HUES64 (cell line): ENCODE results near the gene RANBP10.

Experiments
- H3K27ac ChIP-seq: 2 replicates; pipeline ENCODE4 v1.7.0; 2013; ENCODE audit warnings: low read depth, low read length, inconsistent platforms
- H3K27me3 ChIP-seq: 2 replicates; pipeline ENCODE4 v1.6.1; 2013; ENCODE audit warnings: mild to moderate bottlenecking, low read length; ENCODE audit not compliant: insufficient read depth
- H3K36me3 ChIP-seq: 2 replicates; pipeline ENCODE4 v1.6.1; 2013; ENCODE audit warnings: mild to moderate bottlenecking, low read length; ENCODE audit not compliant: insufficient read depth
- H3K4me1 ChIP-seq: 2 replicates; pipeline ENCODE4 v1.6.1; 2013; ENCODE audit warnings: mild to moderate bottlenecking, low read length, moderate library complexity; ENCODE audit not compliant: insufficient read depth
- H3K4me3 ChIP-seq: 2 replicates; pipeline ENCODE4 v1.5.1; 2013; ENCODE audit warnings: mild to moderate bottlenecking, low read length, moderate library complexity
- H3K9ac ChIP-seq: 2 replicates; pipeline ENCODE4 v1.6.1; 2013; ENCODE audit warnings: mild to moderate bottlenecking, low read depth, low read length
- H3K9me3 ChIP-seq: 2 replicates; pipeline ENCODE4 v1.6.1; 2013; ENCODE audit warnings: low read depth, low read length; ENCODE audit not compliant: insufficient read depth
- WGBS: fragments of 150-250, 120-280 bp; methylation state at CpG from one replicate; pipeline ENCODE4 v1.1.7; 2013; ENCODE audit warnings: missing lambda C conversion rate; 5-methylcytosine and 5-hydroxymethylcytosine counted together

RANBP10 gene

GRCh38 chr16:67685388-67686112 is 120.8 kb downstream of the RANBP10 start:
- H3K27me3 ChIP-seq, result no peaks in the 10 kb centered on the region
- no peak overlapping the region for H3K9ac ChIP-seq
- H3K4me1 ChIP-seq, result no peaks in the 10 kb centered on the region
- H3K27ac ChIP-seq, result no peak overlapping the region
- H3K36me3 ChIP-seq, result peaks cover 36% of the 10 kb centered on the region
- 93% methylated on average over 15 of the region's 17 CpGs for WGBS
- H3K9me3 ChIP-seq, result no peaks in the 10 kb centered on the region
- H3K4me3 ChIP-seq, result no peak overlapping the region

- Histone ChIP-seq H3K4me1 (no peaks in the 10 kb centered on the region), H3K9me3 (no peaks in the 10 kb centered on the region), H3K27me3 (no peaks in the 10 kb centered on the region), H3K9ac (no peak overlapping the region), H3K27ac (no peak overlapping the region), H3K4me3 (no peak overlapping the region), H3K36me3 (peaks cover 43% of the 10 kb centered on the region)
- 98% methylated on average over 4 of the region's 4 CpGs for WGBS
Observed at GRCh38 chr16:67683767-67684166, 122.6 kb downstream of the RANBP10 start.

- 96% methylated on average over 8 of the region's 10 CpGs for WGBS
- Histone ChIP-seq H3K4me1 (no peaks in the 10 kb centered on the region), H3K27me3 (no peaks in the 10 kb centered on the region), H3K4me3 (no peak overlapping the region), H3K9ac (no peak overlapping the region), H3K9me3 (no peaks in the 10 kb centered on the region), H3K27ac (no peak overlapping the region), H3K36me3 (peaks cover 40% of the 10 kb centered on the region)
Observed at GRCh38 chr16:67679935-67680897, 126.1 kb downstream of the RANBP10 start.

GRCh38 chr16:67678354-67679023 is 127.9 kb downstream of the RANBP10 start:
- Histone ChIP-seq H3K27me3 (no peaks in the 10 kb centered on the region), H3K4me1 (no peaks in the 10 kb centered on the region), H3K27ac (no peak overlapping the region), H3K9me3 (no peaks in the 10 kb centered on the region), H3K4me3 (no peak overlapping the region), H3K9ac (no peak overlapping the region), H3K36me3 (peaks cover 26% of the 10 kb centered on the region)
- WGBS, result 92% methylated on average over 12 of the region's 12 CpGs

- 96% methylated on average over 1 of the region's 1 CpG for WGBS
- no peaks in the 10 kb centered on the region for H3K9me3 ChIP-seq
- peaks cover 18% of the 10 kb centered on the region for H3K36me3 ChIP-seq
- H3K4me3 ChIP-seq, result no peak overlapping the region
- no peaks in the 10 kb centered on the region for H3K27me3 ChIP-seq
- no peak overlapping the region for H3K9ac ChIP-seq
- H3K4me1 ChIP-seq, result no peaks in the 10 kb centered on the region
- H3K27ac ChIP-seq, result no peak overlapping the region
Observed at GRCh38 chr16:67677712-67678111, 128.6 kb downstream of the RANBP10 start.

GRCh38 chr16:67676939-67677338 is 129.4 kb downstream of the RANBP10 start:
- Histone ChIP-seq H3K27me3 (no peaks in the 10 kb centered on the region), H3K9ac (no peak overlapping the region), H3K4me1 (no peaks in the 10 kb centered on the region), H3K4me3 (no peak overlapping the region), H3K36me3 (peaks cover 14% of the 10 kb centered on the region), H3K9me3 (no peaks in the 10 kb centered on the region), H3K27ac (no peak overlapping the region)
- WGBS, result 95% methylated on average over 8 of the region's 8 CpGs

GRCh38 chr16:67676516-67676915 is 129.8 kb downstream of the RANBP10 start:
- Histone ChIP-seq H3K4me1 (no peaks in the 10 kb centered on the region), H3K27me3 (no peaks in the 10 kb centered on the region), H3K9me3 (no peaks in the 10 kb centered on the region), H3K9ac (no peak overlapping the region), H3K4me3 (no peak overlapping the region), H3K36me3 (peaks cover 11% of the 10 kb centered on the region), H3K27ac (no peak overlapping the region)
- WGBS, result 94% methylated on average over 4 of the region's 4 CpGs

GRCh38 chr16:67675999-67676398 is 130.4 kb downstream of the RANBP10 start:
- H3K9me3 ChIP-seq, result no peaks in the 10 kb centered on the region
- 96% methylated on average over 7 of the region's 7 CpGs for WGBS
- no peak overlapping the region for H3K9ac ChIP-seq
- H3K4me3 ChIP-seq, result no peak overlapping the region
- no peaks in the 10 kb centered on the region for H3K4me1 ChIP-seq
- no peak overlapping the region for H3K27ac ChIP-seq
- no peaks in the 10 kb centered on the region for H3K27me3 ChIP-seq
- peaks cover 11% of the 10 kb centered on the region for H3K36me3 ChIP-seq

- no peak overlapping the region for H3K4me3 ChIP-seq
- H3K4me1 ChIP-seq, result no peaks in the 10 kb centered on the region
- 96% methylated on average over 17 of the region's 17 CpGs for WGBS
- no peak overlapping the region for H3K9ac ChIP-seq
- H3K27ac ChIP-seq, result no peak overlapping the region
- no peaks in the 10 kb centered on the region for H3K27me3 ChIP-seq
- no peaks in the 10 kb centered on the region for H3K9me3 ChIP-seq
- H3K36me3 ChIP-seq, result peaks cover 11% of the 10 kb centered on the region
Observed at GRCh38 chr16:67675579-67675935, 130.8 kb downstream of the RANBP10 start.

GRCh38 chr16:67674851-67675578 is 131.3 kb downstream of the RANBP10 start:
- Histone ChIP-seq H3K36me3 (peaks cover 6% of the 10 kb centered on the region), H3K9ac (no peak overlapping the region), H3K9me3 (no peaks in the 10 kb centered on the region), H3K4me3 (no peak overlapping the region), H3K4me1 (no peaks in the 10 kb centered on the region), H3K27me3 (no peaks in the 10 kb centered on the region), H3K27ac (no peak overlapping the region)
- 94% methylated on average over 28 of the region's 28 CpGs for WGBS
